Measurements from ENCODE around the gene PRELID1. TPM values are rescaled to one million over a fixed set of nuclear protein-coding genes. Genes with fewer than 3 reads are reported as not detected.

Gene PRELID1
- total and polyA plus RNA-seq, 10 of the 15 experiments (the other 5 are each of a cell fraction or from before 2014, with no cell fraction given): 30.9 to 584 (median 254) TPM

DNA sequence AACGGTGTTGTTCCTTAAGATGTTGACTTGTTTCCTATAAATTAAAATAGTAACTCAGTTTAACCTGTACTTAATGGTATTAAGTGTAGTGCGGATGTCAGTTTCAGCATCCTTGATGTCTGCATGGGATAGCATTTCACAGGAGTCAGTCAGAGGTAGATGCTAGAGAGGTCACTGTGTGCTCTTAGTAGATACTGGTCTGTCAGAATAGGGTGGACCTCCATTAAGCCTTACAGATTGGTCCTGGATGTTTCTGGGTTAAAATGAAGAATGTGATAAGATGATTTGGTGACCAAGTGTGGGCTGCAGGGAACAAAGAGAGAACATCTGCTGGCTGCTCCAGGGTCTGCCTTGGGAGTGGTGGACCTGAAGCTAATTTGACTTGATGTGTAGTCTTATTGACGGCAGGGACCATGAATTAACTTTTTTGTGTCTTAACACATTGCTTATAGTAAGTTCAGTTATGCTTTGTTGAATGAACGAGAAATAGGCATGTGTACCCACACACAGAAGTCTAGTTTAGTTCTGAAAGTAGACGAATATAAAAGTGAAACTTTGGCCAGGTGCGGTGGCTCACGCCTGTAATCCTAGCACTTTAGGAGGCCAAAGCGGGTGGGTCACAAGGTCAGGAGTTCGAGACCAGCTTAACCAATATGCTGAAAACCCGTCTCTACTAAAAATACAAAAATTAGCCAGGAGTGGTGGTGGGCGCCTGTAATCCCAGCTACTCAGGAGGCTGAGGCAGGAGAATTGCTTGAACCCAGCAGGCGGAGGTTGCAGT lies 12.6 kb upstream of the PRELID1 start (continued):
- TF ChIP-seq NFIC (IDR thresholded peaks at IDR 0.05; ENCODE audit: low read depth, low read length) (0 out of 2 replicates have a peak, but pooled peaks have one; percentile 25), IKZF2 (IDR thresholded peaks at IDR 0.05) (peak in 1 of 2 experiments; percentile 38; a peak in 1 of 4 replicates), CTCF (IDR thresholded peaks at IDR 0.05 in 2 of 3, conservative IDR thresholded peaks at IDR 0.05 in 1 of 3; ENCODE audit: control insufficient read depth in 2 of 3, extremely low read depth in 1 of 3, insufficient read depth in 1 of 3, low read depth in 3 of 3, low read length in 3 of 3) (no peak), DPF2 (IDR thresholded peaks at IDR 0.05) (peak; percentile 52), NR2F1 (conservative IDR thresholded peaks at IDR 0.05) (peak; percentile 85), IRF3 (IDR thresholded peaks at IDR 0.05) (no peak), TCF3 (IDR thresholded peaks at IDR 0.05; ENCODE audit: borderline replicate concordance, insufficient read depth, low read depth, low read length) (peak; percentile 76; the same call in 1 of the 2 replicates), POU2F2 (IDR thresholded peaks at IDR 0.05; ENCODE audit: borderline replicate concordance, low read depth, low read length) (no peak), SP1 (IDR thresholded peaks at IDR 0.05; ENCODE audit: low read depth, low read length) (no peak), FOXM1 (IDR thresholded peaks at IDR 0.05; ENCODE audit: low read depth, low read length) (peak; percentile 41; the same call in 1 of the 2 replicates), POLR2AphosphoS2 (IDR thresholded peaks at IDR 0.05; ENCODE audit: low read depth, low read length) (no peak), MEF2B (IDR thresholded peaks at IDR 0.05; ENCODE audit: partially characterized antibody, poor library complexity, severe bottlenecking) (peak; percentile 46), HDGF (IDR thresholded peaks at IDR 0.05) (no peak), BMI1 (IDR thresholded peaks at IDR 0.05; ENCODE audit: borderline replicate concordance) (no peak), MLLT1 (IDR thresholded peaks at IDR 0.05) (0 out of 2 replicates have a peak, but pooled peaks have one; percentile 31), RUNX3 (IDR thresholded peaks at IDR 0.05; ENCODE audit: low read length) (peak; percentile 57)
- TF ChIP-seq, protein P1, sequence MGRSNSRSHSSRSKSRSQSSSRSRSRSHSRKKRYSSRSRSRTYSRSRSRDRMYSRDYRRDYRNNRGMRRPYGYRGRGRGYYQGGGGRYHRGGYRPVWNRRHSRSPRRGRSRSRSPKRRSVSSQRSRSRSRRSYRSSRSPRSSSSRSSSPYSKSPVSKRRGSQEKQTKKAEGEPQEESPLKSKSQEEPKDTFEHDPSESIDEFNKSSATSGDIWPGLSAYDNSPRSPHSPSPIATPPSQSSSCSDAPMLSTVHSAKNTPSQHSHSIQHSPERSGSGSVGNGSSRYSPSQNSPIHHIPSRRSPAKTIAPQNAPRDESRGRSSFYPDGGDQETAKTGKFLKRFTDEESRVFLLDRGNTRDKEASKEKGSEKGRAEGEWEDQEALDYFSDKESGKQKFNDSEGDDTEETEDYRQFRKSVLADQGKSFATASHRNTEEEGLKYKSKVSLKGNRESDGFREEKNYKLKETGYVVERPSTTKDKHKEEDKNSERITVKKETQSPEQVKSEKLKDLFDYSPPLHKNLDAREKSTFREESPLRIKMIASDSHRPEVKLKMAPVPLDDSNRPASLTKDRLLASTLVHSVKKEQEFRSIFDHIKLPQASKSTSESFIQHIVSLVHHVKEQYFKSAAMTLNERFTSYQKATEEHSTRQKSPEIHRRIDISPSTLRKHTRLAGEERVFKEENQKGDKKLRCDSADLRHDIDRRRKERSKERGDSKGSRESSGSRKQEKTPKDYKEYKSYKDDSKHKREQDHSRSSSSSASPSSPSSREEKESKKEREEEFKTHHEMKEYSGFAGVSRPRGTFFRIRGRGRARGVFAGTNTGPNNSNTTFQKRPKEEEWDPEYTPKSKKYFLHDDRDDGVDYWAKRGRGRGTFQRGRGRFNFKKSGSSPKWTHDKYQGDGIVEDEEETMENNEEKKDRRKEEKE (IDR thresholded peaks at IDR 0.05): no peak
